HG03159 (cell line): ENCODE measurements around the gene ATP8B4.

Experiments
- ATAC-seq: cut with Tn5 transposase; IDR thresholded peaks from one replicate; pipeline ENCODE4 v1.9.1; 2021; ENCODE audit warnings: mild to moderate bottlenecking, moderate library complexity; ENCODE audit not compliant: unreplicated experiment

ATP8B4 gene

DNA sequence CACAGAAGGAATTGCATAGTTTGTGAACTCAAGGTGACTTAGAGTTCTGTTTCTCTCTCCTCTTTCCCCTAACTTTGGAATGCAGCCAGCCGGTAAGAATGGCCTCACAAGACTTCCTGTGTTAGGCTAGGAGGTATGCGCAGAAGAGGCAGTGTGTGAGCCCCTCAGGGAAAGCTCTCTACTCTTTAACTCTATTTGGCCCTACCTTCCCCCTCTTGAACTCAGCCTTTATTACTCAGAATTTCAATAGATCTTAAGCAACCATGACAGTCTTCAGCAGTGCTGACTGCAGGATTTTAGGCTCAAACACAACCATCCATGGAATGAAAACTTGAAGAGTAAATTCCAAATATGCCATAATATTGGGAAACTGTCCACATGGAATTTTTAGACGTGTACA lies 288.6 kb downstream of the ATP8B4 start:
- no peak for ATAC-seq

GRCh38 chr15:49827311-49827710 lies 291.7 kb downstream of the ATP8B4 start:
- no peak for ATAC-seq

GRCh38 chr15:49826640-49827234 lies 292.3 kb downstream of the ATP8B4 start:
- ATAC-seq = no peak

DNA sequence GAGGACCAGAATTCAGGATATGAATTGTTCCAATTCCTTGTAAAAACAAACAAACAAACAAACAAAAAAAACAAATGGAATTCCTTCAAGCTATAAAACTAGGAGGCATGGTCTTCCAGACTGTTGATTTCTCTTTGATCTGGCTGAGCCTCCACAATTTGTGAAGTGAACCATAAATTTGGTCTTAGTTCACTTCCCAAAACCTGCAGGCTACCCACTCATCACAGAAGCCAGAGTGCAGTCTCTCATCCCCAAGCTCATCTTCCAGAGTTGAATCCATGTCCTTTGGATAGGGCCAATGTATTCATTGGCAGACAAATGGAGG lies 294.3 kb downstream of the ATP8B4 start:
- ATAC-seq = no peak

DNA sequence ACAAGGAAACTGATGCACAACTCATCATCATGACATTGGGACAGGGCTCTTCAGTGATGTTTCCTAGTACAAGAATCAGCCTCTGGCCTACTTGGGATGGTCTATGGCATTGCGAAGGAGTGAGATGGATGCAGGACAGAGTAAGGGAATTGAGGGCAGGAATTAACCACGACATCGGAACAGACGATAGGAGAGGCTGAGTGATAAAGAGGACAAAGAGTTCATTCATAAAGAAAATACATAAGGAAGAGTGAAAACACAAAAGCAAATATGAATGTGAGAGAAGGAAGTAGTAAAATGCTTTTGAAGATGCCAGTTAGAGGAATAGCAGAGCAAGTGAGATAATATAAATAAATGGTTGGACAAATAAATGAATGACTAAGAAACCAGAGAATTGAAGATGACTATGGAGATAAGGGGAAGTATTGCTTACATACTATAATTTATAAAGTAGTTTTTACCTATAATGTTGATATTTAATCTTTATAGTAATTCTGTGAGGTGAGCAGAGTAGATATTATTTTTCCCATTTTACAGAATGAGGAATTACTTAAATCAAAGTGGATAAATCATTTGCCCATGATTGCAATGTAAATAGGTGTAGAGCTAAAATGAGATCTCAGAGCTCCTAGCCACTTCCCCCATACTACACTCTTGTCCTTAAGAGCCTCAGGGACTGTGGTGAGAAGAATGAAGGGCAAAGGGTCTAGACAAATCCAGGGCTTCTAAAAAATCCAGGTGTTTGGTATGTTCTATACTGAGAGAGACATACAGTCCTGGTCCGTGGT lies 294.9 kb downstream of the ATP8B4 start:
- no peak for ATAC-seq

DNA sequence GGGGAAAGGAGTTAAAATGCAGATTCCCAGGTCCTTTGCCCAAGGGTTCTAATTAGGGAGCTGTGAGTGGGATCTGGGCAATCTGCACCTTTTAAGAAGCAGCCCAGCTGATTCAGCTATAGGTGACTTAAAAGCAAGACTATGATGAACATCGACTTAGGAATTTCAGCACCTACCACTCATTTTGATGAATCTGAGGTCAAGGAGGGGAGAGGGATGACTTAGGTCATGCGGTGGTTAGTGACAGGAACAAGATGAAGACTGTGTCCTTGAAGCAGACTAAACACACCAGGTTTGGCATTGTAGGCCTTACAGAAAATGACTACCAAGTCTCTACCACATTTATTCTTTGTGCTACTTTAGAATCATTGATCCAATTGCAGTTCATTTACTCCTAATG lies 301.9 kb downstream of the ATP8B4 start:
- ATAC-seq = no peak

GRCh38 chr15:49815950-49816349 lies 303.1 kb downstream of the ATP8B4 start:
- ATAC-seq = peak; percentile 75

DNA sequence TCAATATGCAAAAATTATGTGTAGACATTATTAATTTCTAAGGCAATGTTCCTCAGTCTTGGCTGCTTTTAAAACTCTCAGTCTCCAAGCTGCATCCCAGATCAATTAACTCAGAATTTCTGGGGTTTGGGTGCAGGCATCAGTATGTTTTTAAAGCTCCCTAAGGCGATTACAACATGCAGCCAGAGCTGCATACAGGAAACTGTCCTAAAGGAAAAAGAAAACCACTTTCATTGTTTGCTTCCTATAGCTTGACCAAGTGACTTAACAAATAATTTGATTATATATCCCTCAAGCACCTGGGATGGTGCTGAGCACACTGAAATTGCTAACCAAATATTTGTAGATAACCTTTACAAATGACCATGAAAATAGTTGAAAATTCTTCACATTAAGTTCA lies 303.5 kb downstream of the ATP8B4 start:
- ATAC-seq = no peak

DNA sequence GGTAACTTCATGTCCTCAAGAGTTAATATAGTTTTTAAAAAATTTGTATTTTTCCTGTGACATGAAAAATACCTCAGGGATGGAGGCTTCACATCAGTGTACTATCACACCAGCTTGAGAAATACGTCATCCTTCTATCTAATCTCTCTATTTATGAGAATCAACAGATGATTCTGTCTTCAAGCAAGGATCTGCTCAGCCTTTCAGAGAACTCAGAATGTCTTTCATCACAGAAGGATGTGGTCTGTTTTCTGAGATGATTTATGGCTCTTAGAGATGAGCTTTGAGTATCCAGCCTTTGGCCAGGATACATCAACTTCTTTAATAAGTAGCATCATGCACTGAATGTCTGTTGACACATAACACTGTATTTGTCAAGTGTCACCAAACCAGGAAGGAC lies 304.3 kb downstream of the ATP8B4 start:
- ATAC-seq = no peak

- no peak for ATAC-seq
These were observed 305.4 kb downstream of the ATP8B4 start for GRCh38 chr15:49813625-49814024.

GRCh38 chr15:49810720-49811119 lies 308.3 kb downstream of the ATP8B4 start:
- no peak for ATAC-seq

- ATAC-seq = no peak
These were observed 309.0 kb downstream of the ATP8B4 start for GRCh38 chr15:49809894-49810609.

- no peak for ATAC-seq
These were observed 310.7 kb downstream of the ATP8B4 start for GRCh38 chr15:49808341-49808740.
